GM10266 (cell line): ENCODE data around the gene PDE5A.

Experiments
- DNase-seq: peaks from one replicate; pipeline ENCODE4 v3.0.0; 2012; ENCODE audit errors: extremely low spot score
- CTCF ChIP-seq: IDR thresholded peaks from 2 replicates; pipeline ENCODE4 v1.5.1; 2012; ENCODE audit warnings: mild to moderate bottlenecking, low read depth; ENCODE audit not compliant: control insufficient read depth, insufficient read depth; ENCODE audit errors: missing control alignments

PDE5A gene

DNA sequence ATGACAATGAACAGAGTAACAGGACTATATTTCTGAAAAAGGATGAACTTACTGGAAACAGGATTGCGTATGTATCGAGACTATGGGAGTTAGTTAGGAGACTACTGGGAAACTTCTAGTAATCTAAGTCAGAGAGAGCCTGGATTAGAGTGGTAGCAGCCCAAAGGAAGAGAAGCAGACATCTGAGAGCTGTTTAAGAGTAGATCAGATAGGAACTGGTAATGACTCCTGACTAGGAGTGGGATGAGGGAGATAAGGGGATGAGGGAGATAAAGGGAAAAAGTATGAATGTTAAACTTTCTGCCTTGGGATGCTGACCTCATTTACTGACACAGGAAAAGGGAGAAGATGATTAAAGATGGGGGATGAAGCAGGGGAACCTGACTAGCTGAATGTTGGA, 116.2 kb downstream of the PDE5A start:
- DNase-seq, result no peak
- TF ChIP-seq CTCF, result no peak

- TF ChIP-seq CTCF, result no peak
- no peak for DNase-seq
Measured at GRCh38 chr4:119510395-119511149, 118.0 kb downstream of the PDE5A start.

- DNase-seq, result no peak
- no peak for TF ChIP-seq CTCF
Measured at GRCh38 chr4:119508281-119508680, 120.3 kb downstream of the PDE5A start.

GRCh38 chr4:119506806-119507205, 121.8 kb downstream of the PDE5A start:
- TF ChIP-seq CTCF, result no peak
- DNase-seq, result no peak

DNA sequence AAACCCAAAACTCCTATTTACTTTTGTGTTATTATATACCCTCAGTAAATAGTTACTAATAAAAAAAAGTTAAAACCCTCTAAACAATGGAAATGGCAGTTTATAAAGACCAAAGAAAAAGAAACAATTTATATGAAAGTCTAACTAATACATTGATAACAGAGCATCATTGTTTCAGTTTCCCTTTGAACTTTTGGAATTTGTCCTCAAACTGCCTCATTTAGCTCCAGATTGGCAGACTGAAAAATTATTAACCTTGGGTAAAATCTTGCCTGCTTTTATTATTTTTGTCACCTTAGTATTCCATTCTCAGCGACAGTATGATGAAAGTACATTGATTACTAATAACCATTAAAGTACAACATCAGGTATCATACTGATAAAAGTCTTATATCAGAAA, 124.0 kb downstream of the PDE5A start:
- no peak for TF ChIP-seq CTCF
- no peak for DNase-seq

- TF ChIP-seq CTCF, result no peak
- DNase-seq, result no peak
Measured at GRCh38 chr4:119501740-119502139, 126.9 kb downstream of the PDE5A start.

DNA sequence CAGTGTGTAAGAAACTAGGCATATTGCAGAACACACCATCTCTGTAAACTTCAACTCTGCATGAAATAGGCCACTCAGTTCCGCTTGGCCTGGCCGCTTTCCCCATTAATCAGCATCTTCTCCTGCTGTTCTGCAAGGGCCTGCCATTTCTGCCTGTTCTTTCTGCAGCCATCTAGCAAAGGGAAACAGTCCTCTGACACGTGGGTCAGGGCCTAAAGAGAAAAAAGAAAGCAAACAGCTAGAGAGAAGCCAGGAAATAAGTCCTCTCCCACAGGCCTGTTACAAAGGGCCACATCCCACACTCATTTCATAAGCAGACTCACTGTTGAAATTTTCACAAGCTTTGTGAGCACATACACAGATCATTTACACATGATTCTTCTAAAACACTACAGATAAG, 130.1 kb downstream of the PDE5A start:
- TF ChIP-seq CTCF, result no peak
- DNase-seq, result no peak
